Ovary (tissue), 9 donors: ENCODE results near the gene SPARCL1. TPM values are rescaled to one million over a fixed set of nuclear protein-coding genes. Genes with fewer than 3 reads are reported as not detected.
"Not testable (repeated sequence)": the region's sequence is repeated elsewhere in the genome, so short reads cannot be mapped to it uniquely, and the experiment has no call there.

Experiments
- DNase-seq, 5 donors: peaks; one replicate each; pipeline ENCODE4 v3.0.0-alpha.2; 2019 to 2020
- H3K27ac ChIP-seq, 2 donors: fragments of 200-600 bp; one replicate each; pipeline versions ENCODE4 v1.5.1 to v1.8.0; 2019 to 2022
- H3K27me3 ChIP-seq: fragments of 200-600 bp; one replicate; pipeline ENCODE4 v1.8.0; 2022
- H3K36me3 ChIP-seq: fragments of 200-600 bp; sonication (generic); one replicate; pipeline ENCODE4 v1.5.1; 2019
- H3K4me1 ChIP-seq: one replicate; pipeline ENCODE4 v1.8.1; 2013; ENCODE audit warnings: mild to moderate bottlenecking, moderate library complexity; ENCODE audit not compliant: insufficient read depth
- H3K4me3 ChIP-seq: fragments of 200-600 bp; sonication (generic); one replicate; pipeline ENCODE4 v1.5.1; 2017
- H3K9me3 ChIP-seq, 2 donors: fragments of 200-600 bp in 1 of 2; sonication (generic) in 1 of 2; one replicate each; pipeline versions ENCODE4 v1.5.1 to v1.8.1; 2013 to 2019; ENCODE audit warnings: mild to moderate bottlenecking in 1 of 2, moderate library complexity in 1 of 2
- EP300 ChIP-seq: sonication (generic); formaldehyde crosslinking; IDR thresholded peaks from one replicate; pipeline ENCODE4 v1.6.1; 2017; ENCODE audit warnings: antibody characterized with exemption
- POLR2A ChIP-seq: fragments of 450-650 bp; IDR thresholded peaks from one replicate; pipeline ENCODE4 v1.6.1; 2017; ENCODE audit warnings: antibody characterized with exemption, mild to moderate bottlenecking, moderate library complexity
- WGBS, 3 donors: extraction: QIAGEN DNeasy Blood & Tissue Kit in 1 of 3; methylation state at CpG; one replicate each; pipeline versions ENCODE4 v1.1.5 to v1.1.7; 2013 to 2017; 5-methylcytosine and 5-hydroxymethylcytosine counted together
- intact Hi-C, 4 donors: fragments of 100-400 bp; cut with DNase I; formaldehyde crosslinking; loops; one replicate each; pipeline versions ENCODE4 v1.11.0 to v1.15.1; 2022 to 2023
- polyA plus RNA-seq, 2 donors: library from polyadenylated mRNA; stranded (reverse); fragments of 200-250 nt in 1 of 2; fragments of 350-450 nt in 1 of 2; fragmentation: Illumina TruSeq in 1 of 2; extraction: RNeasy Lipid Tissue Mini Kit (QIAGEN cat#74804) in 1 of 2; gene quantifications; one replicate each; pipeline ENCODE4 v1.2.3, GENCODE V29; 2013 to 2014
- total RNA-seq, 7 donors: library from RNA; depleted of rRNA in 2 of 7; stranded (reverse); fragments of >200 nt in 2 of 7; fragmentation: NEBNext Ultra II Directional in 3 of 7; extraction: Animal tissue kit (Norgen Biotek cat#: 25700) in 3 of 7; gene quantifications; one replicate each; pipeline versions ENCODE4 v1.1.0 to v1.2.4, GENCODE V29; 2016 to 2023
- TF ChIP-seq, protein P1 (sequence below), 3 donors: fragments of 450-650 bp in 2 of 3; fragments of 200-600 bp in 1 of 3; IDR thresholded peaks; one replicate each; pipeline versions ENCODE4 v1.5.1 to v1.8.0; 2016 to 2022; ENCODE audit warnings: antibody characterized with exemption in 3 of 3, mild to moderate bottlenecking in 1 of 3
- donor health status: DM: no; HTN: no; CAD: no; lungs with moderate emphysema.
- donor health status: DM: no; HTN: no; CAD: no.
- donor health status: Bipolar disorder and iron deficiency.
- donor health status: DM: yes; HTN: yes; CAD: no.
- donor health status: DM: no; HTN: no; CAD: no.
- donor health status: DM: yes; HTN: yes; CAD: no.

Gene SPARCL1
- total and polyA plus RNA-seq, 9 donors: 116 to 1,049 (median 277) TPM

DNA sequence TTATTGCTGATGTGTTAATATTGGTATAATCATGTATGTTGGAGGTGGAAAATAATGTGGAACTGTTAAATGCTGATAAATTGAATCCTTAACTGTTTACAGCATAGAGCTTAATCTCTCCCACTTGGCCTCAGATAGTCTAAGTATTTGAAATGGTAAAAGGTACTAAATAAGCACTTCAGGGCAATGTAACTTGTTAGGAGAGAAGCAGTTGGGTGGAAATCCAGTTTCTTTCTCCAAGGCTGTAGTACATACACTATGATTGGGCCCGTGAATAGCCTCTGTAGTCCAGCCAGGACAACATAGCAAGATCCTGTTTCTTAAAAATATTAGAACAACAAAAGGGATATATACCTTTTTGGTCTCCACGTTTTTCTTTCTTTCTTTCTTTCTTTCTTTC is 67.1 kb downstream of the SPARCL1 start:
- intact Hi-C loops: loop anchor here in 1 of 4 donors (5.0 kb wide), 1 partner anchor 85 kb away; no protein-coding TSS in a partner anchor
- TF ChIP-seq, protein P1, sequence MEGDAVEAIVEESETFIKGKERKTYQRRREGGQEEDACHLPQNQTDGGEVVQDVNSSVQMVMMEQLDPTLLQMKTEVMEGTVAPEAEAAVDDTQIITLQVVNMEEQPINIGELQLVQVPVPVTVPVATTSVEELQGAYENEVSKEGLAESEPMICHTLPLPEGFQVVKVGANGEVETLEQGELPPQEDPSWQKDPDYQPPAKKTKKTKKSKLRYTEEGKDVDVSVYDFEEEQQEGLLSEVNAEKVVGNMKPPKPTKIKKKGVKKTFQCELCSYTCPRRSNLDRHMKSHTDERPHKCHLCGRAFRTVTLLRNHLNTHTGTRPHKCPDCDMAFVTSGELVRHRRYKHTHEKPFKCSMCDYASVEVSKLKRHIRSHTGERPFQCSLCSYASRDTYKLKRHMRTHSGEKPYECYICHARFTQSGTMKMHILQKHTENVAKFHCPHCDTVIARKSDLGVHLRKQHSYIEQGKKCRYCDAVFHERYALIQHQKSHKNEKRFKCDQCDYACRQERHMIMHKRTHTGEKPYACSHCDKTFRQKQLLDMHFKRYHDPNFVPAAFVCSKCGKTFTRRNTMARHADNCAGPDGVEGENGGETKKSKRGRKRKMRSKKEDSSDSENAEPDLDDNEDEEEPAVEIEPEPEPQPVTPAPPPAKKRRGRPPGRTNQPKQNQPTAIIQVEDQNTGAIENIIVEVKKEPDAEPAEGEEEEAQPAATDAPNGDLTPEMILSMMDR (IDR thresholded peaks at IDR 0.05): no peak
- TF ChIP-seq POLR2A (no peak), EP300 (no peak)
- H3K27me3 ChIP-seq: no peaks in the 10 kb centered on the region
- no peaks in the 10 kb centered on the region for H3K36me3 ChIP-seq
- no peak for DNase-seq
- H3K27ac ChIP-seq: no peak overlapping the region
- H3K4me1 ChIP-seq: no peaks in the 10 kb centered on the region
- H3K9me3 ChIP-seq: no peaks in the 10 kb centered on the region
- 82 to 88% (median 82%) methylated on average over 2 of the region's 2 CpGs for WGBS, 3 donors
- no peak overlapping the region for H3K4me3 ChIP-seq

DNA sequence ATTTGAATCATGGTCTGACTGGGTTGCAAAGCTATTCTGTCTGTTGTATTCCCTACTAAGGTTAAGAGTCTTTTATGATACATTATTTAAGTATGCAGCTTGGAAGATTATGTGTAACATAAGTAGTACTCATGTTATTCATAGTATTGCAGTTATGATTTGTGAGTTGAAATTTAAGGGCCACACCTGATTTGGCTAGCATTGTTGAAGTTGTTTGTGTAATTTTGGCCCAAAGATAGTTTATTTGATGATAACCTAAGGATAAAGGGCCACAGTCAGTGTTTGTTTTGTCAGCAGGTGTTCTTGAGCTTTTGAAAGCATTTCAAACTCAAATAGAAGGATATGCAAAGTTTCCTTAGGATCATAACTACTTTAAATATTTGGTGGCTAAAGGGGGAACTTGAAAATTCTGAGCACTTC is 67.9 kb downstream of the SPARCL1 start:
- intact Hi-C loops: loop anchor here in 1 of 4 donors (5.0 kb wide), 1 partner anchor 84 kb away; no protein-coding TSS in a partner anchor
- Histone ChIP-seq H3K36me3 (no peaks in the 10 kb centered on the region), H3K27ac (no peak overlapping the region), H3K4me3 (no peak overlapping the region), H3K9me3 (no peaks in the 10 kb centered on the region), H3K27me3 (no peaks in the 10 kb centered on the region), H3K4me1 (no peaks in the 10 kb centered on the region)
- no peak for DNase-seq
- TF ChIP-seq EP300 (no peak), POLR2A (no peak)
- TF ChIP-seq, protein P1 (IDR thresholded peaks at IDR 0.05): no peak

DNA sequence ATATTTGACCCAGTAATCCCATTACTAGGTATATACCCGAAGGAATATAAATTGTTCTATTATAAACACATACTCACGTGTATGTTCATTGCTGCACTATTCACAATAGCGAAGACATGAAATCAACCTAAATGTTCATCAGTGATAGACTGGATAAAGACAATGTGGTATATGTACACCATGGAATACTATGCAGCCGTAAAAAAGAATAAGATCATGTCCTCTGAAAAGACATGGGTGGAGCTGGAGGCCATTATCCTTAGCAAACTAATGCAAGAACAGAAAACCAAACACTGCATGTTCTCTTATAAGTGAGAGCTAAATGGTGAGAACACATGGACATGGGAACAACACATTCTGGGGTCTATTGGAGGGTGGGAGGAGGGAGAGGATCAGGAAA is 70.3 kb downstream of the SPARCL1 start:
- H3K4me1 ChIP-seq: no peaks in the 10 kb centered on the region
- TF ChIP-seq EP300 (no peak), POLR2A (no peak)
- TF ChIP-seq, protein P1 (IDR thresholded peaks at IDR 0.05): no peak
- 96 to 98% (median 98%) methylated on average over 4 of the region's 4 CpGs for WGBS, 3 donors
- DNase-seq: no peak
- no peaks in the 10 kb centered on the region for H3K36me3 ChIP-seq
- intact Hi-C loops: no loop called here
- no peak overlapping the region for H3K27ac ChIP-seq
- H3K4me3 ChIP-seq: no peak overlapping the region
- H3K9me3 ChIP-seq: no peaks in the 10 kb centered on the region
- H3K27me3 ChIP-seq: no peaks in the 10 kb centered on the region

DNA sequence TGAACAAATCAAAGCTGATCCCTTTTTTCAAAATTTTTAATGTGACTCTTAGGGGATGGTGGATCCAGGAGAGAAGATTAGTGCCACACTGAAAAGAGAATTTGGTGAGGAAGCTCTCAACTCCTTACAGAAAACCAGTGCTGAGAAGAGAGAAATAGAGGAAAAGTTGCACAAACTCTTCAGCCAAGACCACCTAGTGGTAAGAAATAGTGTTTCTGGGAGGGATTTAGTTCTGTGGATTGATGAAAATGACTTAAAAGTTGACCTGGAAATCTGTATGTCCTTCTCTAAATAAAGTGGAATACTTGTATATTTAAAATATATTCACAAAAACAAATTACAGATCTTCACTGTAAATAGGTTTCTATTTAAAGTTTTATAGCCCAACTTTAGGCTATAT is 77.6 kb downstream of the SPARCL1 start:
- Histone ChIP-seq H3K4me3 (no peak overlapping the region), H3K27ac (no peak overlapping the region), H3K9me3 (no peaks in the 10 kb centered on the region), H3K36me3 (no peaks in the 10 kb centered on the region), H3K4me1 (no peaks in the 10 kb centered on the region), H3K27me3 (no peaks in the 10 kb centered on the region)
- TF ChIP-seq, protein P1 (IDR thresholded peaks at IDR 0.05): no peak
- TF ChIP-seq POLR2A: no peak
- TF ChIP-seq EP300: no peak
- intact Hi-C loops: no loop called here
- DNase-seq: no peak

DNA sequence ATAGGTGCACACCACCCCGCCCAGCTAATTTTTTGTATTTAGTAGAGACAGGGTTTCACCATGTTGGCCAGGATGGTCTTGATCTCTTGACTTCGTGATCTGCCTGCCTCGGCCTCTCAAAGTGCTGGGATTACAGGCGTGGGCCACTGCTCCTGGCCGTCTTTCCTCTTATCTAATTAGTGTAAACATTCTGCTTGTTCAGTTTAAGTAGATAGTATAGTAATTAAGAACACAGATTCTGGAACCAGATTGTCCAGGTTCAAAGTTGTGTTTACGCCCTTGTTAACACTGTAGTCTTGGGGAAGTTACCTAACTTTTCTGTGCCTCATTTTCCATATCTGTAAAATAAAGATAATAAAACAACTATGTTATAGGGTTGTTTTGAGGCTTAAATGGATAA is 82.8 kb downstream of the SPARCL1 start:
- intact Hi-C loops, H3K36me3 ChIP-seq, H3K9me3 ChIP-seq, H3K4me1 ChIP-seq, H3K4me3 ChIP-seq, H3K27ac ChIP-seq, H3K27me3 ChIP-seq, DNase-seq: not testable (repeated sequence)
- WGBS, 3 donors: 87 to 94% (median 89%) methylated on average over 6 of the region's 6 CpGs
